Urothelium cell line (cell line): ENCODE measurements around the gene RBM5.
A peak's percentile ranks its signal among the peaks of the same experiment; 100 is the strongest.

Experiments
- DNase-seq: peaks from one replicate; pipeline ENCODE4 v3.0.0; 2011; ENCODE audit warnings: low spot score, mixed read lengths
- FAIRE-seq: peaks from 2 replicates; lab custom pipeline; 2011; peaks lifted over from hg19 to GRCh38; lab: Jason Lieb, UNC

RBM5 gene

GRCh38 chr3:50137531-50137930 lies 48.8 kb downstream of the RBM5 start:
- FAIRE-seq, result no peak
- DNase-seq, result no peak

GRCh38 chr3:50138266-50139200 lies 49.8 kb downstream of the RBM5 start:
- no peak for FAIRE-seq
- DNase-seq, result no peak

- DNase-seq (no peak), FAIRE-seq (no peak)
Observed at GRCh38 chr3:50139308-50139707, 50.6 kb downstream of the RBM5 start.

GRCh38 chr3:50139718-50140423 lies 51.2 kb downstream of the RBM5 start:
- DNase-seq, result no peak
- FAIRE-seq, result no peak

GRCh38 chr3:50140990-50141389 lies 52.3 kb downstream of the RBM5 start:
- FAIRE-seq (no peak), DNase-seq (no peak)

- FAIRE-seq (no peak), DNase-seq (no peak)
Observed at GRCh38 chr3:50146316-50146901, 57.7 kb downstream of the RBM5 start.

- FAIRE-seq (no peak), DNase-seq (no peak)
Observed at GRCh38 chr3:50147016-50147415, 58.3 kb downstream of the RBM5 start.

GRCh38 chr3:50147447-50147846 lies 58.7 kb downstream of the RBM5 start:
- FAIRE-seq (no peak), DNase-seq (no peak)

- no peak for DNase-seq
- FAIRE-seq, result no peak
Observed at GRCh38 chr3:50147861-50148260, 59.1 kb downstream of the RBM5 start.

GRCh38 chr3:50150404-50150750 lies 61.7 kb downstream of the RBM5 start:
- FAIRE-seq, result no peak
- no peak for DNase-seq

- no peak for DNase-seq
- no peak for FAIRE-seq
Observed at GRCh38 chr3:50150863-50151686, 62.4 kb downstream of the RBM5 start.

- no peak for DNase-seq
- FAIRE-seq, result no peak
Observed at GRCh38 chr3:50151728-50152127, 63.0 kb downstream of the RBM5 start.

GRCh38 chr3:50153782-50154475 lies 65.2 kb downstream of the RBM5 start:
- FAIRE-seq (no peak), DNase-seq (no peak)

- peak; percentile 40 for FAIRE-seq
- DNase-seq, result no peak
Observed at GRCh38 chr3:50154476-50154839, 65.7 kb downstream of the RBM5 start.

- DNase-seq (peak; percentile 95), FAIRE-seq (no peak)
Observed at GRCh38 chr3:50154840-50155490, 66.2 kb downstream of the RBM5 start, which contains the start of gene SEMA3F. Gene SEMA3F (plus strand): TSS chr3:50155324. CDS start chr3:50159623, 4,299 bp downstream.

GRCh38 chr3:50155491-50155878 lies 66.8 kb downstream of the RBM5 start:
- DNase-seq (no peak), FAIRE-seq (no peak)

GRCh38 chr3:50155891-50156290 lies 67.2 kb downstream of the RBM5 start:
- DNase-seq (peak; percentile 35), FAIRE-seq (no peak)

- DNase-seq (peak; percentile 47), FAIRE-seq (peak; percentile 75)
Observed at GRCh38 chr3:50156549-50157493, 68.1 kb downstream of the RBM5 start.
